Panc1 (cell line): ENCODE data around the gene TSPAN7. TPM values are rescaled to one million over a fixed set of nuclear protein-coding genes. Genes with fewer than 3 reads are reported as not detected.

Experiments
- ATAC-seq: fragments of 200-7000 bp; cut with Tn5 transposase; 2 replicates; pipeline ENCODE4 v1.9.1; 2020; ENCODE audit warnings: mild to moderate bottlenecking, moderate library complexity
- BruUV-seq: library from RNA; stranded (reverse); fragments of 400-500 nt; replicated peaks from 2 replicates; lab custom pipeline; 2021; lab: Mats Ljungman, UMichigan
- CTCF ChIA-PET: fragments of 300-600 bp; sonication (Branson Sonifier 250); formaldehyde crosslinking; loops from one replicate; lab custom pipeline; 2022; ENCODE audit warnings: antibody characterized with exemption; lab: Charles Lee
- POLR2A ChIA-PET: fragments of 300-600 bp; sonication (Branson Sonifier 250); formaldehyde crosslinking; loops from one replicate; lab custom pipeline; 2022; ENCODE audit warnings: antibody characterized with exemption; lab: Charles Lee
- DNase-seq: peaks from one replicate; pipeline ENCODE4 v3.0.0-alpha.2; 2010; ENCODE audit warnings: low read depth, low spot score
- H3K27ac ChIP-seq: 2 replicates; pipeline ENCODE4 v1.5.1; 2011; ENCODE audit warnings: mild to moderate bottlenecking, low read length, inconsistent platforms
- H3K27me3 ChIP-seq: fragments of 200-500 bp; sonication (Bioruptor generic); 2 replicates; pipeline ENCODE4 v1.6.0; 2014; ENCODE audit warnings: low read length, inconsistent platforms; ENCODE audit not compliant: control insufficient read depth, insufficient read depth
- H3K36me3 ChIP-seq: fragments of 200-500 bp; sonication (Bioruptor generic); 2 replicates; pipeline ENCODE4 v1.5.1; 2014; ENCODE audit warnings: inconsistent platforms, mild to moderate bottlenecking, low read length, moderate library complexity; ENCODE audit not compliant: control insufficient read depth, insufficient read depth
- H3K4me1 ChIP-seq: 2 replicates; pipeline ENCODE4 v1.5.1; 2011; ENCODE audit warnings: inconsistent platforms, mild to moderate bottlenecking, low read length, moderate library complexity; ENCODE audit not compliant: control insufficient read depth, insufficient read depth
- H3K4me3 ChIP-seq, 2 experiments: 2 replicates each; pipeline ENCODE4 v1.5.1; 2011 to 2012; ENCODE audit warnings: low read depth in 2 of 2, low read length in 2 of 2, mild to moderate bottlenecking in 2 of 2, inconsistent platforms in 1 of 2, moderate library complexity in 1 of 2
- H3K9me3 ChIP-seq: fragments of 200-500 bp; sonication (Bioruptor generic); 2 replicates; pipeline ENCODE4 v1.5.1; 2014; ENCODE audit warnings: low read depth, mild to moderate bottlenecking, inconsistent platforms, low read length, moderate library complexity; ENCODE audit not compliant: control insufficient read depth, insufficient read depth
- CTCF ChIP-seq: fragments of 450-650 bp; IDR thresholded peaks from 2 replicates; pipeline ENCODE4 v1.5.1; 2017; ENCODE audit warnings: mild to moderate bottlenecking
- POLR2AphosphoS5 ChIP-seq: IDR thresholded peaks from 2 replicates; pipeline ENCODE4 v1.6.1; 2012; ENCODE audit warnings: mild to moderate bottlenecking, low read depth, low read length, moderate library complexity
- SIN3A ChIP-seq: IDR thresholded peaks from 2 replicates; pipeline ENCODE4 v1.6.1; 2012; ENCODE audit warnings: low read depth, mild to moderate bottlenecking, low read length, moderate library complexity, borderline replicate concordance; ENCODE audit not compliant: insufficient read depth
- TCF7L2 ChIP-seq: IDR thresholded peaks from 2 replicates; pipeline ENCODE4 v1.6.1; 2011; ENCODE audit warnings: mild to moderate bottlenecking, low read depth, low read length, inconsistent platforms
- in situ Hi-C: cut with HindIII; loops from 2 replicates; pipeline ENCODE4 v1.10.0; 2016; ENCODE audit warnings: low sequenced_read_pairs, low pct_unique_long_range_greater_than_20kb
- intact Hi-C: fragments of 100-400 bp; cut with micrococcal nuclease; formaldehyde crosslinking; loops from one replicate; pipeline ENCODE4 v1.10.0; 2022; ENCODE audit not compliant: unreplicated experiment
- total RNA-seq: library from RNA; stranded (reverse); gene quantifications from one replicate; pipeline ENCODE4 v1.2.1, GENCODE V29; 2021; ENCODE audit not compliant: unreplicated experiment
- TF ChIP-seq, protein P1 (sequence below), 2 experiments: IDR thresholded peaks; 2 replicates each; pipeline ENCODE4 v1.6.1; 2011 to 2012; ENCODE audit warnings: low read depth in 2 of 2, control low read depth in 1 of 2, low read length in 1 of 2, mild to moderate bottlenecking in 1 of 2, moderate library complexity in 1 of 2; ENCODE audit not compliant: insufficient read depth in 1 of 2

TSPAN7 gene
- total RNA-seq, 1 experiment from 2014 or later: 0.13 TPM

DNA sequence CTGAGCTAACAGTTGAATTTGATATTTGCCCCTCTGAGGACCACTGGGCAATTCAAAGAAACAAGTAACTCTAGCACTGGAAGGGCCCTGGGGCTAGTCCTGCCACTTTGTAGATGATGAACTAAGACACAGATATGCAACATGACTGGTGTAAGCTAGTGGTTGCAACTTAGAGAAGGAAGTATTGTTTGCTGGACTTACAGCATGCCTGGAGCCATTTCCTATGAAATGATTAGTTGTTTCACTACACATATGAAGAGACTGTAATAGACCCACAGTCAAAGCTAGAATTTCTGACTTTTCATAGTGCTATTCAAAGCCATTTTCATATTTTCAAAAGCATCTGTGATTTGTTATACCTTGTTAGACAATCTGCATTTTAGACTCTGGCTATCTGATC, 96.2 kb downstream of the TSPAN7 start:
- Histone ChIP-seq H3K4me1 (no peaks in the 10 kb centered on the region), H3K27ac (no peak overlapping the region), H3K9me3 (no peaks in the 10 kb centered on the region), H3K36me3 (no peaks in the 10 kb centered on the region), H3K4me3 (no peak overlapping the region), H3K27me3 (no peaks in the 10 kb centered on the region)
- no peak for ATAC-seq
- intact Hi-C loops: no loop called here
- TF ChIP-seq SIN3A (no peak), CTCF (no peak), POLR2AphosphoS5 (no peak), TCF7L2 (no peak)
- TF ChIP-seq, protein P1, sequence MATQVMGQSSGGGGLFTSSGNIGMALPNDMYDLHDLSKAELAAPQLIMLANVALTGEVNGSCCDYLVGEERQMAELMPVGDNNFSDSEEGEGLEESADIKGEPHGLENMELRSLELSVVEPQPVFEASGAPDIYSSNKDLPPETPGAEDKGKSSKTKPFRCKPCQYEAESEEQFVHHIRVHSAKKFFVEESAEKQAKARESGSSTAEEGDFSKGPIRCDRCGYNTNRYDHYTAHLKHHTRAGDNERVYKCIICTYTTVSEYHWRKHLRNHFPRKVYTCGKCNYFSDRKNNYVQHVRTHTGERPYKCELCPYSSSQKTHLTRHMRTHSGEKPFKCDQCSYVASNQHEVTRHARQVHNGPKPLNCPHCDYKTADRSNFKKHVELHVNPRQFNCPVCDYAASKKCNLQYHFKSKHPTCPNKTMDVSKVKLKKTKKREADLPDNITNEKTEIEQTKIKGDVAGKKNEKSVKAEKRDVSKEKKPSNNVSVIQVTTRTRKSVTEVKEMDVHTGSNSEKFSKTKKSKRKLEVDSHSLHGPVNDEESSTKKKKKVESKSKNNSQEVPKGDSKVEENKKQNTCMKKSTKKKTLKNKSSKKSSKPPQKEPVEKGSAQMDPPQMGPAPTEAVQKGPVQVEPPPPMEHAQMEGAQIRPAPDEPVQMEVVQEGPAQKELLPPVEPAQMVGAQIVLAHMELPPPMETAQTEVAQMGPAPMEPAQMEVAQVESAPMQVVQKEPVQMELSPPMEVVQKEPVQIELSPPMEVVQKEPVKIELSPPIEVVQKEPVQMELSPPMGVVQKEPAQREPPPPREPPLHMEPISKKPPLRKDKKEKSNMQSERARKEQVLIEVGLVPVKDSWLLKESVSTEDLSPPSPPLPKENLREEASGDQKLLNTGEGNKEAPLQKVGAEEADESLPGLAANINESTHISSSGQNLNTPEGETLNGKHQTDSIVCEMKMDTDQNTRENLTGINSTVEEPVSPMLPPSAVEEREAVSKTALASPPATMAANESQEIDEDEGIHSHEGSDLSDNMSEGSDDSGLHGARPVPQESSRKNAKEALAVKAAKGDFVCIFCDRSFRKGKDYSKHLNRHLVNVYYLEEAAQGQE (IDR thresholded peaks at IDR 0.05; ENCODE audit: insufficient read depth in 1 of 2, low read depth in 2 of 2, low read length in 1 of 2): no peak
- ChIA-PET POLR2A (no interaction called here), CTCF (no interaction called here)
- no TSS peak for BruUV-seq
- DNase-seq: no peak
- in situ Hi-C loops: no loop called here

DNA sequence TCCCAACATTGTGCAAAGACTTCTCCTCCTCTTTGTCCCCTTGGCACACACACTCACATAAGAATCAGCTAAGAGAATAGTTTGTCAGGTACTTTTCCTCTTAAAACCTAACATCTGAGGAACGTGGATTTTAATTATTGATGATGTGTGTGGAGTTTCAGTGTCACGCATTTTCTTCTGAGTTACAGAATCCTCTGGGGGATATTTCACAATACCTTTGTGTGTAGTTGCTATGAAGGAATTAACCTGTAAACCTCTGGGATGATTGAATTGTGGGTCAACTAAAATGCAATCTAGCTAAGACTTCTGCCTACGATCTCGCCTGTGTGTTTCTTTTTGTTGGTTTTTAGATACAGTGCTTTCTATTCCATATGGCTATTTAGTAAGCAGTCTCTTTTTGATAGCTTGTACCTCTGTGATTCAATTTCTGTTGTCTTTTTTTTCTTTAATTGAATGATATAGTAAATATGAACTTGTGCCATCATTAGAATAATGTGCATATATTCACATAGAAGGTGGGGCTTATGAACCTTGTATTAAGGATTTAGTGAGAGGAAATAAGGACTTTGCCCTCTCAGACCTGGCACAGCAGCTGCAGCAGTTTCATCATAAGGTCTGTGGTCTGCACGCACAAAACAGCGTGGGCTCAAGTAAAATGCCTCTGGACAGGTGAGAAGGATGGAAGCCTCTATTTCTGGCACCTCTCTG, 99.2 kb downstream of the TSPAN7 start:
- H3K27me3 ChIP-seq: no peaks in the 10 kb centered on the region
- no TSS peak for BruUV-seq
- in situ Hi-C loops: no loop called here
- ATAC-seq (no peak), DNase-seq (no peak)
- POLR2A ChIA-PET: no interaction called here
- H3K4me1 ChIP-seq: no peaks in the 10 kb centered on the region
- no peaks in the 10 kb centered on the region for H3K36me3 ChIP-seq
- no peak overlapping the region for H3K27ac ChIP-seq
- intact Hi-C loops: no loop called here
- TF ChIP-seq SIN3A: no peak
- TF ChIP-seq, protein P1 (IDR thresholded peaks at IDR 0.05; ENCODE audit: insufficient read depth in 1 of 2, low read depth in 2 of 2, low read length in 1 of 2): no peak
- TF ChIP-seq POLR2AphosphoS5: no peak
- TF ChIP-seq TCF7L2: no peak
- no peak for TF ChIP-seq CTCF
- no peak overlapping the region for H3K4me3 ChIP-seq
- no peaks in the 10 kb centered on the region for H3K9me3 ChIP-seq
- CTCF ChIA-PET: no interaction called here
